Measurements from ENCODE around the gene SLC8A3.

The SLC8A3 gene

GRCh38 chr14:70029296-70030132 is 159.2 kb downstream of the SLC8A3 start:
- DNase-seq (ENCODE audit: low read depth in 3 of 3, low spot score in 1 of 3), result no peak

GRCh38 chr14:70027785-70028428 is 160.8 kb downstream of the SLC8A3 start:
- DNase-seq (ENCODE audit: low read depth in 3 of 3, low spot score in 1 of 3), result peak in 2 of 3 donors; percentile 2 to 62

- DNase-seq (ENCODE audit: low read depth in 3 of 3, low spot score in 1 of 3), result no peak
Measured at GRCh38 chr14:70023871-70024270, 164.9 kb downstream of the SLC8A3 start.

- DNase-seq (ENCODE audit: low read depth in 3 of 3, low spot score in 1 of 3), result no peak
Measured at GRCh38 chr14:70022771-70023445, 165.8 kb downstream of the SLC8A3 start.

- DNase-seq (ENCODE audit: low read depth in 3 of 3, low spot score in 1 of 3), result no peak
Measured at GRCh38 chr14:70021548-70022220, 167.1 kb downstream of the SLC8A3 start.

GRCh38 chr14:70020352-70021170 is 168.2 kb downstream of the SLC8A3 start:
- no peak for DNase-seq (ENCODE audit: low read depth in 3 of 3, low spot score in 1 of 3)

GRCh38 chr14:70019695-70020094 is 169.1 kb downstream of the SLC8A3 start:
- DNase-seq (ENCODE audit: low read depth in 3 of 3, low spot score in 1 of 3), result no peak

GRCh38 chr14:70018713-70019211 is 170.0 kb downstream of the SLC8A3 start:
- DNase-seq (ENCODE audit: low read depth in 3 of 3, low spot score in 1 of 3), result no peak

- no peak for DNase-seq (ENCODE audit: low read depth in 3 of 3, low spot score in 1 of 3)
Measured at GRCh38 chr14:70018230-70018629, 170.5 kb downstream of the SLC8A3 start.

GRCh38 chr14:70014406-70015095 is 174.2 kb downstream of the SLC8A3 start:
- no peak for DNase-seq (ENCODE audit: low read depth in 3 of 3, low spot score in 1 of 3)

GRCh38 chr14:70013271-70013873 is 175.4 kb downstream of the SLC8A3 start:
- peak in 1 of 3 donors; percentile 10 for DNase-seq (ENCODE audit: low read depth in 3 of 3, low spot score in 1 of 3)

GRCh38 chr14:70011708-70012107 is 177.0 kb downstream of the SLC8A3 start:
- no peak for DNase-seq (ENCODE audit: low read depth in 3 of 3, low spot score in 1 of 3)

- DNase-seq (ENCODE audit: low read depth in 3 of 3, low spot score in 1 of 3), result no peak
Measured at GRCh38 chr14:70011098-70011497, 177.7 kb downstream of the SLC8A3 start.

- DNase-seq (ENCODE audit: low read depth in 3 of 3, low spot score in 1 of 3), result no peak
Measured at GRCh38 chr14:70009961-70010360, 178.8 kb downstream of the SLC8A3 start.

- no peak for DNase-seq (ENCODE audit: low read depth in 3 of 3, low spot score in 1 of 3)
Measured at GRCh38 chr14:70008284-70009262, 180.2 kb downstream of the SLC8A3 start.

GRCh38 chr14:70006699-70007098 is 182.1 kb downstream of the SLC8A3 start:
- no peak for DNase-seq (ENCODE audit: low read depth in 3 of 3, low spot score in 1 of 3)

GRCh38 chr14:70005281-70005805 is 183.4 kb downstream of the SLC8A3 start:
- no peak for DNase-seq (ENCODE audit: low read depth in 3 of 3, low spot score in 1 of 3)

- DNase-seq (ENCODE audit: low read depth in 3 of 3, low spot score in 1 of 3), result no peak
Measured at GRCh38 chr14:70004791-70005190, 184.0 kb downstream of the SLC8A3 start.
